Memory B cell (primary cell): ENCODE results near the gene NCLN.
"Not testable (repeated sequence)": the region's sequence is repeated elsewhere in the genome, so short reads cannot be mapped to it uniquely, and the experiment has no call there.

Experiments
- ATAC-seq: fragments of 150-1000 bp; cut with Tn5 transposase; 2 replicates; pipeline ENCODE4 v1.10.0; 2021; ENCODE audit warnings: low read depth, mild to moderate bottlenecking, moderate library complexity
- DNase-seq, 2 donors: peaks; one replicate each; pipeline ENCODE4 v3.0.0; 2022; ENCODE audit warnings: low spot score in 2 of 2
- H3K27ac Mint-ChIP-seq: one replicate; pipeline ENCODE4 v1.8.0; 2022; ENCODE audit warnings: mild to moderate bottlenecking, moderate library complexity, mixed read lengths
- H3K27me3 Mint-ChIP-seq: one replicate; pipeline ENCODE4 v1.8.0; 2022; ENCODE audit warnings: mixed read lengths
- H3K36me3 Mint-ChIP-seq: one replicate; pipeline ENCODE4 v1.8.0; 2022; ENCODE audit warnings: mild to moderate bottlenecking, mixed read lengths
- H3K4me1 Mint-ChIP-seq: one replicate; pipeline ENCODE4 v1.8.0; 2022; ENCODE audit warnings: mixed read lengths
- H3K4me3 Mint-ChIP-seq: one replicate; pipeline ENCODE4 v1.8.0; 2022; ENCODE audit warnings: mild to moderate bottlenecking, moderate library complexity, mixed read lengths
- H3K9me3 Mint-ChIP-seq: one replicate; pipeline ENCODE4 v1.8.0; 2022; ENCODE audit warnings: mixed read lengths

NCLN gene

DNA sequence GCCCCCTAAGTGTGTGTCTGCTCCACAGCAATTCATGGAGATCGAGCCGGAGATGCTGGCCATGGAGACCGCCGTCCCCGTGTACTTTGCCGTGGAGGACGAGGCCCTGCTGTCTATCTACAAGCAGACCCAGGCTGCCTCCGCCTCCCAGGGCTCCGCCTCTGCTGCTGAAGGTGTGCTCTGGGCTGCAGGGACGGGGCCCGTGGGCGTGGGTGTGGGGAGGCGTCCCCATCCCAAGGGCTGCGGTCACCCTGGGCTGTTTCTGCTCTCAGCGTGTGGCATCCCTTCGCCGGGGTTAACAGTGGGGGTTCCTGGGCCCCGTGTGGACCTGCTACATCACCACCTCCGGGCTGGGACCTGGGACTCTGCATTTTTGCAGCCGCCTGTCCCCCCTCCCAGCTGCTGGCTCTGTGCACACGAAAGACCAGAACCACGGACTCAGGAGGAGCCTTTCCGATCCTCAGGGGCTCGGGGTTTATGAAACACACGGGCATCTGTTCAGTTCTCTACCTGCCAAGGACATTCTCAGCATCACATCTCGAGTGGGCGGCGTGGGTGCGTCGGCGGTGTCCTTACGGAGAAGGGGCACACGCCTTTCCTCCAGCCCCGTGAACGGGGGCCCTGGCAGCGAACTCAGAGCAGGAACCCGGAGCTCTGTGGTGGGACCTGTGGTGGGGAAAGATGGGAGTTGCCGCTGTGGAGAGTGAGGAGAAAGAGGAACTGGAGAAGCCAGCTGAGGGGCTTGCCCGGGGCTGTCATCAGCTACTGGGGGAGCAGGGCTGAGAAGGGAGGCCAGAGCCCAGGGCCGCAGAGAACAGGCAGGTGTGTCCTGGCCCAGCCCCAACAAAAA lies 7.8 kb downstream of the NCLN start:
- H3K27me3 Mint-ChIP-seq: no peaks in the 10 kb centered on the region
- H3K27ac Mint-ChIP-seq: no peak overlapping the region
- H3K4me3 Mint-ChIP-seq: no peak overlapping the region
- peaks cover 9% of the 10 kb centered on the region for H3K4me1 Mint-ChIP-seq
- DNase-seq (no peak), ATAC-seq (peak; percentile 41)
- H3K9me3 Mint-ChIP-seq: no peaks in the 10 kb centered on the region
- H3K36me3 Mint-ChIP-seq: peaks cover 10% of the 10 kb centered on the region

DNA sequence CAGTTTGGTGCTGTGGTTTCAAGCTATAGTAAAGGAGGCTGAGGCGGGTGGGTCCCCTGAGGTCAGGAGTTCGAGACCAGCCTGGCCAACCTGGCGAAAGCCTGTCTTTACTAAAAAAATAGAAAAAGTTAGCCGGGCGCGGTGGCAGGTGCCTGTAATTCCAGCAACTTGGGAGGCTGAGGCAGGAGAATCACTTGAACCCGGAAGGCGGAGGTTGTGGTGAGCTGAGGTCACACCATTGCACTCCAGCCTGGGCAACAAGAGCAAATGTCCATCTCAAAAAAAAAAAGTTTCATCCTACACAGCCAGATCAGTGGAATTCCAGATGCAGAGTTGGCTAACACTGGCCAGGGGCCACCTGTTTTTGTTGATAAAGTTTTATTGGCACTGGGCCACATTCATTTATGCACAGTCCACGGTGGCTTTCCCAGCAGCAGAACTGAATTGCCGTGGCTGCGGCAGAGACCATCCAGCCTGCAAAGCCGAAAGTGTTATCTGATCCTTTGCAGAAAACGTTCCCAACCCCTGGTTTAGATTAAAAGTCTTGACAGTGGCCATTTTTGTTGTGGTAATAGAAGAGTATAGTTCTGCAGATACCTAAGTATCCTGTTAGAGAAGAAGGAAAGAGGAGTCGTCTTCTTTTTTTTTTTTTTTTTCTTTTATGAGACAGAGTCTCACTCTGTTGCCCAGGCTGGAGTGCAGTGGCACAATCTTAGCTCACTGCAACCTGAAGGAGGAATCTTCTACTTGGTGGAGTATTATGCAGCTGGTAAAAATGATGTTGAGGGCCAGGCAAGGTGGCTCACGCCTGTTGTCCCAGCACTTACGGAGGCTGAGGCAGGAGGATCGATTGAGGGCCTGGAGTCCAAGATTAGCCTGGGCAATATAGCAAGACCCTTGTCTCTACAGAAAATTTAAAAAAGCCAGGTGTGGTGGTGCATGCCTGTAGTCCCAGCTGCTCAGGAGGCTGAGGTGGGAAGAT lies 8.7 kb downstream of the NCLN start:
- Mint-ChIP-seq H3K9me3 (no peaks in the 10 kb centered on the region), H3K27ac (no peak overlapping the region), H3K36me3 (peaks cover 8% of the 10 kb centered on the region), H3K4me1 (peaks cover 3% of the 10 kb centered on the region), H3K27me3 (no peaks in the 10 kb centered on the region), H3K4me3 (no peak overlapping the region)
- DNase-seq: no peak
- ATAC-seq: no peak

DNA sequence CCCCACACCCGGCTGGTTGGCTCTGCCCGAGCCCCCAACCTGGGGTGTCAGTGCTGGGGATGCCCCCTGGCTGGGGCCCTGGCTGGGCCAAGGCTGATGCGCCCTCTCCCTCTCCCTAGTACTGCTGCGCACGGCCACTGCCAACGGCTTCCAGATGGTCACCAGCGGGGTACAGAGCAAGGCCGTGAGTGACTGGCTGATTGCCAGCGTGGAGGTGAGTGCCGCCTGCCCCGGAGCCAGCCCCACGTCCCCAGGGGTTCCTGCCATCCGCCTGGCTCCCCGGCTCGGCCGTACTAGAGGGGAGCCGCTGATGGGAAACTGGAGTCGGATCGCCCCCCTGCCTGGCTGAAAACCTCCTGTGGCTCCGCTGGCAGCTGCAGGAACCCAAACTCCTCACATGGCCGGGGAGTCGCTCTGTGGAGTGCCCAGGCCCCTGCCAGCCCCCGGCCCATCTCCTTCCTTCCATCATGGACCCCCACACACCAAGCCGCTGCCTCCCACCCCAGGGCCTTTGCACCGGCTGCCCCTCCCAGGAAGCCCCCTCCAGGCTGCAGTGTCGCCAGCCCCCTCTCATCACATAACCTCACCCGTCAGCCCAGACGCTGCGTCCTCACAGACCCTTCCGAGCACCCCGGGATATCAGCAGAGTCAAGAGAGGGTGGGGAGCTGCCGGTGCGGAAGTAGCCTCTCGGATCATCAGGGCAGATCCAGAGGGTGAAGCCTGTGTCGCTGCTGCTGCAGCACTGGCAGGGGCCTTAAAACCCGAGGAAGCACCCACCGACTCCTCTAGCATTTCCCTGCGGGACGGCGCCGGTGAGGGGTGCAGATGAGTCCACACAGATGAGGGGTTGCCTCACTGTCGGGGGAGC lies 10.6 kb downstream of the NCLN start:
- H3K4me3 Mint-ChIP-seq: no peak overlapping the region
- H3K27me3 Mint-ChIP-seq: no peaks in the 10 kb centered on the region
- ATAC-seq (no peak), DNase-seq (no peak)
- H3K27ac Mint-ChIP-seq: no peak overlapping the region
- H3K36me3 Mint-ChIP-seq: peaks cover 9% of the 10 kb centered on the region
- no peaks in the 10 kb centered on the region for H3K4me1 Mint-ChIP-seq
- H3K9me3 Mint-ChIP-seq: no peaks in the 10 kb centered on the region

DNA sequence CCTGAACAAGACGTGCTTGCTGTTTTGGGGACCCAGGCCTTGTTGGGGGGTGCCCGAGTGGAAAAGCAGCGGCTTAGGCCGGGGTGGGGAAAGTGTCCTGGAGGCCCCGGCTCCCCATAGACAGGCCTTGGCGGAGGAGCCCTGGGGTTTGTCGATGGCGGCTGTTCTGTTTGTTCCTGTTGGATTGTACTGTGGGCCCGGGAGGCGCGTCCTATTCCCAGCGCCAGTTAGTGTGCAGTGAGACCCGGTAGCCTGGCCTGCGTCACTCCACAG lies 11.1 kb downstream of the NCLN start:
- no peaks in the 10 kb centered on the region for H3K4me1 Mint-ChIP-seq
- no peaks in the 10 kb centered on the region for H3K27me3 Mint-ChIP-seq
- H3K36me3 Mint-ChIP-seq: peaks cover 9% of the 10 kb centered on the region
- ATAC-seq (no peak), DNase-seq (no peak)
- H3K4me3 Mint-ChIP-seq: no peak overlapping the region
- H3K27ac Mint-ChIP-seq: no peak overlapping the region
- H3K9me3 Mint-ChIP-seq: no peaks in the 10 kb centered on the region

DNA sequence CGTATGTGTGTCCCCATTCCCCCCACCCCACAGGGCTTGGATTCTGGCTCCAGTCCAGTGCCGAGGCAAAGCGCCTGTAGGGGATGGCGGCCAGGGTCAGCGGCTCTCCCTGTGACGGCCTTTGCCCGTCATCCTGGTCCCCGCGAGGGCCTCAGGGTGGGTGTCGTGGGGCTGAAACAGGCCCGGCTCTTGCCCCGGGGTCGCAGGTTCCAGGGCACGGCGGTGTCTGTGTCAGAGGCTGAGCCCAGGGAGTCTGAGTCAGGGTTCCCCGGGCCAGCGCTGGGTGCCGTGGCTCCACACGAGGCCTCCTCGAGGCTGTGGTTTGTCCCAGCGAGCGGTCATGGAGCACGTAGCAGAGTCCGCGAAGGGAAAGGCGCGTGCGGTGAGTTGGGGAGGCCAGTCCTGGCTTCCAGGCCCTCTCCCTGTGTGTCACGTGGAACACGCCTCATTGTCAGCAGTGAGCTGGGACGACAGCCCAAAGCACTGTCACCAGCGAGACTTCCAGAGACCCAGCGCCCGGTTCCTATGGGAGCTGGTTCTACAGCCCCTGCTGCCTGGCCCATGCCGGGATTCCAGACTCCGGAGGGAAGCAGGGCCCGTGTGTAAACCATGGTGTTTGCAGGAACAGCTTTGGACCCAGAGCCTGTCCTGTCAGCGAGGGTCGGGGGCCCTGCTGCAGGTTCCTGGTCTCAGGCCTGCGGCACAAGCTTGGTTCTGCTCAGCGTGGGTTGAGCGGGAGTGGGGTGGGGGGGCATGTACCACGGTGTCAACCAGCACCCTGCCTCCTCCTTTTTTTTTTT lies 13.4 kb downstream of the NCLN start:
- Mint-ChIP-seq H3K27ac (no peak overlapping the region), H3K4me1 (no peaks in the 10 kb centered on the region), H3K36me3 (peaks cover 8% of the 10 kb centered on the region), H3K4me3 (no peak overlapping the region), H3K9me3 (no peaks in the 10 kb centered on the region), H3K27me3 (no peaks in the 10 kb centered on the region)
- no peak for ATAC-seq
- no peak for DNase-seq

DNA sequence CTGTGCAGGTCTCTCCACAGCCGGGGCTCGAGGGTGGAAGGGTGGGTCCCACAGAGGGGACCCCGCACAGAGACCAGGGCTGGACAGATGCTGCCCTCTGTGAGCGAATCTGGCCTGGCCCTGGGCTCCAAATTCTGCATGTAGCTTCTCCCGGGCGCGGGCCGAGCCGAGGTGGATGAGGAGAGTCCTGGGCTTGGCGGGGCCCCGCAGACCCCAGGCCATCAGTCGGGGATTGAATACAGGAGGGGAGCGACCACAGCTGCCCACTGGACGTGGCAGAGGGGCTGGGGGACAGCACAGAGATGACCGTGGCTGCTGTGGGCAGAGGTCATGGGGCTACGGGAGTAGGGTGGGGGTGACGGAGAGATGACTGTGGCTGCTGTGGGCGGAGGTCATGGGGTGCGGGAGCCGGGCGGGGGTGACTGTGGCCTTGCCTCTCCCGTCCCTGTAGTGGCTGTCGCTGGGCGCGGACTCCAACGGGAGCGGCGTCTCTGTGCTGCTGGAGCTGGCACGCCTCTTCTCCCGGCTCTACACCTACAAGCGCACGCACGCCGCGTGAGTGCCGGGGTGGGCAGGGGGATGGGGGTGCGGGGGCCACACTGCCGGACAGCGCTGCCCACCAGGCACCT lies 15.5 kb downstream of the NCLN start:
- no peak for DNase-seq
- H3K36me3 Mint-ChIP-seq: peaks cover 5% of the 10 kb centered on the region
- no peak overlapping the region for H3K27ac Mint-ChIP-seq
- ATAC-seq: no peak
- no peak overlapping the region for H3K4me3 Mint-ChIP-seq
- no peaks in the 10 kb centered on the region for H3K27me3 Mint-ChIP-seq
- H3K4me1 Mint-ChIP-seq: no peaks in the 10 kb centered on the region
- H3K9me3 Mint-ChIP-seq: no peaks in the 10 kb centered on the region

DNA sequence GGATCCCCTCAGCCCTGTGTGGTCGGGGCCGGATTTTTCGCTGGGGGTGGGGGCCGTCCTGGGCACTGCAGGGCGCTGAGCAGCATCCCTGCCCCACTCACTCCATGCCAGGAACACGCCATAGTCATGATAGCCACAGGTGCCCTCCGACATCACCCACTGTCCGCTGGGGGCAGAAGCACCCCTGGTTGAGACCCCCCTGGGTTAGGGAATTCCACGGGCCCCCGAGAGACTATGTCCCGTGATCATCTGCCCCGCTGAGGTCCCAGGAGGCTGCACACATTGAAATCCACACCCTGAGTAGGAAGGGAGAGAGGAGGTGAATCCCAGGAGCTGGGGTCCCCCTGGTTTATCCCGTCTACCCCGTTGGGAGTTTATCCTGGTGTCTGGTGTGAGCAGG lies 16.2 kb downstream of the NCLN start:
- H3K27me3 Mint-ChIP-seq: no peaks in the 10 kb centered on the region
- no peak overlapping the region for H3K4me3 Mint-ChIP-seq
- no peak overlapping the region for H3K27ac Mint-ChIP-seq
- DNase-seq: no peak
- no peak for ATAC-seq
- peaks cover 5% of the 10 kb centered on the region for H3K36me3 Mint-ChIP-seq
- H3K9me3 Mint-ChIP-seq: no peaks in the 10 kb centered on the region
- no peaks in the 10 kb centered on the region for H3K4me1 Mint-ChIP-seq

DNA sequence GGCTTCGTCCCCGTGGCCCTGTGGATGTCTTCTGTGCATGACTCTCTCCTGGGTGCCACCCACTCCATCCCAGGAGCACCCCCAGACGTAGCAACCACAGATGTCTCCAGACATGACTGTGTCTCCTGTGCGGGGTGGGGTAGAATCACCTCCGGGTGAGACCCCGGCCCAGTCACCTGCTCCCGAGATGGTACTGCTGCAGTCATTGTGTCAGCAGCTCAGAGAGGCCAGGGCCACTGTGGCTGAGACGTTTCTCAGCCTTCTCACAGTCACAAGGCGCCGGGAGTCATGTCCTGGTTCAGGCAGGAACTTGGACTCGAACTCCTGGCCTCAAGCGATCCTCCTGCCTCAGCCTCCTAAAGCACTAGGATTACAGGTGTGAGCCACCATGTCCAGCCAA lies 16.6 kb downstream of the NCLN start:
- Mint-ChIP-seq H3K36me3 (peaks cover 5% of the 10 kb centered on the region), H3K4me3 (no peak overlapping the region), H3K9me3 (no peaks in the 10 kb centered on the region), H3K27me3 (no peaks in the 10 kb centered on the region), H3K4me1 (no peaks in the 10 kb centered on the region), H3K27ac (no peak overlapping the region)
- DNase-seq: no peak
- ATAC-seq: no peak

DNA sequence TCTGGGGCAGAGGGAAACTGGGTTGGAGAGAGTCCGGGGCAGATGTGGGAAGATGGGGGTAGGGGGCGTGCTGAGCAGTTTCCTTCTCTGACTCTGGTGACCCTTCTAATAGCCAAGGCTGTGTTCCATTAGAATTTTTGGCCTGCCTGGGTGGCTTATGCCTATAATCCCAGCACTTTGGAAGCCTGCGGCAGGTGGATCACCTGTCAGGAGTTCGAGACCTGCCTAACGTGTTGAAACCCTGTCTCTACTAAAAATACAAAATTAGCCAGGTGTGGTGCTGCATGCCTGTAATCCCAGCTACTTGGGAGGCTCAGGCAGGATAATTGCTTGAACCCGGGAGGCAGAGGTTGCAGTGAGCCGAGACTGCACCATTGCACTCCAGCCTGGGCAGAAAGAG lies 17.2 kb downstream of the NCLN start:
- DNase-seq, H3K27ac Mint-ChIP-seq, H3K27me3 Mint-ChIP-seq, H3K36me3 Mint-ChIP-seq, H3K4me3 Mint-ChIP-seq, H3K9me3 Mint-ChIP-seq, H3K4me1 Mint-ChIP-seq, ATAC-seq: not testable (repeated sequence)

DNA sequence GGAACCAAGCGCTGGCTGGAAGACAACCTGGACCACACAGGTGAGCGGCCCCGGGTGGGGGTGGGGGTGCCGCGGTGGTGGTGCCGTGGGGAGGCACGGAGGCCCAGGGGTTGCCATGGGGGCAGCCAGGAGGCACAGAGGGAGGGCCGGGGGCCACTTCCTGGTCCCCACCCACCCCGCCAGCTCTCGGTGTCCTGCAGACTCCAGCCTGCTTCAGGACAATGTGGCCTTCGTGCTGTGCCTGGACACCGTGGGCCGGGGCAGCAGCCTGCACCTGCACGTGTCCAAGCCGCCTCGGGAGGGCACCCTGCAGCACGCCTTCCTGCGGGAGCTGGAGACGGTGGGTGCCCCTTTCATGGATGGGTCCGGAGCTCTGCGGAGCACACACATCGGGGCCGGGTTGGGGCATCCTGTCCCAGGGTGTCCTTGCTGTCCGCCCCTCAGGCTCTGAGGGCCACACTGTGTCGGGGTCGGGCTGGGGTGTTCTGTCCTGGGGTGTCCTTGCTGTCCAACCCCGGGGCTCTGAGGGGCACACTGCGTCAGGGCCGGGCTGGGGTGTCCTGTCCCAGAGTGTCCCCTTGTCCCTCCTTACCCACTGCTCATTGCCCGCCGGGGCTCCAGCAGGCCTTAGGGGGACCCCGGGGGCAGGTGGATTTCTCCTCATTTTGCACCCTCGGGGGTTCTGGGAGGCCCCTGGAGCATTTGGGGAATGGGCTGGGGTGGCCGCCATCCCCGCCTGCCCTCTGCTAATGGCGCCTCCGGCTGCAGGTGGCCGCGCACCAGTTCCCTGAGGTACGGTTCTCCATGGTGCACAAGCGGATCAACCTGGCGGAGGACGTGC lies 18.3 kb downstream of the NCLN start:
- ATAC-seq: no peak
- Mint-ChIP-seq H3K27ac (no peak overlapping the region), H3K9me3 (no peaks in the 10 kb centered on the region), H3K4me3 (no peak overlapping the region), H3K36me3 (peaks cover 9% of the 10 kb centered on the region), H3K27me3 (no peaks in the 10 kb centered on the region), H3K4me1 (no peaks in the 10 kb centered on the region)
- no peak for DNase-seq

DNA sequence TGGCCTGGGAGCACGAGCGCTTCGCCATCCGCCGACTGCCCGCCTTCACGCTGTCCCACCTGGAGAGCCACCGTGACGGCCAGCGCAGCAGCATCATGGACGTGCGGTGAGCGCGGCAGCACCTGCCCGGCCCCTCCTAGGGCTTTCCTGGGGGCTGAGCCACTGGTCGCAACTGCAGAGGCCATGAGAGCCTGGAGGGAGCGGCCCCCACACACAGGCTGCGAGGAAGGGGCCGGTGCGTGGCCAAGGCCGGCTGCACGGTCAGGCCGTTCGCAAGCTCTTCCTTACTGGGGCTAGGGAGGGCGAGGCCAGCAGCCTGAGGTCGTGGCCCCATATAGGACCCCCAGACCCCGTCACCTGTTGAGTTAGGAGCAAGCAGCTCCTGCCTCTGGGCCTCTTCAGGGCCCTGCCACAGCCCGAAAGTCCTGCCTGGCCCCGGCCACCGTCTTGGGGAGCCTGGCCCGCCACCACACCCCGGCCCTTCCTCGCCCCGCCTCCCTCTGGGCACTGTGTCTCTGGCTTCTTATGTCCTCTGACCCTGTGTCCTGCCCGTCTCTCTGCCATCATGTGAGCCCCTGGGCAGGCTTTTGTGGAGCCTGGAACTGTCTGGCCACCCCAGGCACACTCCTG lies 19.0 kb downstream of the NCLN start:
- Mint-ChIP-seq H3K36me3 (peaks cover 9% of the 10 kb centered on the region), H3K27ac (no peak overlapping the region), H3K4me1 (no peaks in the 10 kb centered on the region), H3K27me3 (no peaks in the 10 kb centered on the region), H3K4me3 (no peak overlapping the region), H3K9me3 (no peaks in the 10 kb centered on the region)
- DNase-seq: no peak
- ATAC-seq: no peak
